Thyroid gland (tissue), 4 donors: ENCODE data around the gene RDH12.

Experiments
- CTCF ChIP-seq, 6 experiments: fragments of 200-600 bp in 3 of 6; fragments of 450-650 bp in 3 of 6; sonication (generic) in 3 of 6; IDR thresholded peaks; one replicate each; pipeline ENCODE4 v1.5.1; 2016 to 2019; ENCODE audit warnings: antibody characterized with exemption in 6 of 6, mild to moderate bottlenecking in 2 of 6, inconsistent platforms in 1 of 6, moderate library complexity in 1 of 6
- POLR2A ChIP-seq, 2 donors: fragments of 450-650 bp; IDR thresholded peaks; one replicate each; pipeline ENCODE4 v1.6.1; 2017; ENCODE audit warnings: antibody characterized with exemption in 2 of 2, mild to moderate bottlenecking in 2 of 2, moderate library complexity in 1 of 2

GRCh38 chr14:67765192-67765834 is 63.6 kb downstream of the RDH12 start:
- TF ChIP-seq CTCF (IDR thresholded peaks at IDR 0.05) (no peak), POLR2A (IDR thresholded peaks at IDR 0.05) (no peak)
